K562 (cell line): ENCODE data around the gene VIM. TPM values are rescaled to one million over a fixed set of nuclear protein-coding genes. Genes with fewer than 3 reads are reported as not detected.

ENCODE experiments used
- BCLAF1 ChIP-seq, 2 experiments: fragments of 450-650 bp in 1 of 2; IDR thresholded peaks; 2 replicates each; pipeline ENCODE4 v1.6.1; 2011 to 2017; ENCODE audit warnings: low read depth in 2 of 2, antibody characterized with exemption in 1 of 2, borderline replicate concordance in 1 of 2, low read length in 1 of 2, mild to moderate bottlenecking in 1 of 2, mixed read lengths in 1 of 2; ENCODE audit not compliant: control insufficient read depth in 1 of 2
- CBFA2T2 ChIP-seq: fragments of 450-650 bp; conservative IDR thresholded peaks from 2 replicates; pipeline ENCODE4 v1.6.1; 2017; ENCODE audit warnings: mild to moderate bottlenecking
- CUX1 ChIP-seq: fragments of 200-800 bp; sonication (Bioruptor generic); IDR thresholded peaks from 2 replicates; pipeline ENCODE4 v1.6.1; 2016; ENCODE audit warnings: missing genetic modification characterization, missing compliant biosample characterization
- DNMT1 ChIP-seq: fragments of 450-650 bp; IDR thresholded peaks from 2 replicates; pipeline ENCODE4 v1.6.1; 2016; ENCODE audit warnings: antibody characterized with exemption, mild to moderate bottlenecking
- KLF6 ChIP-seq: fragments of 250-450 bp; sonication (Bioruptor Pico); IDR thresholded peaks from 2 replicates; pipeline ENCODE4 v1.4.0; 2020; ENCODE audit warnings: mild to moderate bottlenecking, moderate library complexity, borderline replicate concordance
- POLR2AphosphoS5 ChIP-seq: IDR thresholded peaks from 2 replicates; pipeline ENCODE4 v1.6.1; 2011; ENCODE audit warnings: mild to moderate bottlenecking, low read depth, low read length, moderate library complexity; ENCODE audit not compliant: control insufficient read depth, insufficient read depth
- PREB ChIP-seq: sonication (generic); formaldehyde crosslinking; IDR thresholded peaks from 2 replicates; pipeline ENCODE4 v1.8.1; 2023; ENCODE audit warnings: mild to moderate bottlenecking, missing genetic modification reagents
- RBM17 ChIP-seq: fragments of 200-400 bp; formaldehyde crosslinking; IDR thresholded peaks from 2 replicates; pipeline ENCODE4 v1.6.1; 2017; ENCODE audit warnings: low read depth, mild to moderate bottlenecking, low read length, borderline replicate concordance
- TCF3 ChIP-seq: sonication (generic); formaldehyde crosslinking; IDR thresholded peaks from 2 replicates; pipeline ENCODE4 v1.4.0; 2020; ENCODE audit warnings: mild to moderate bottlenecking, missing genetic modification reagents
- USF2 ChIP-seq: sonication (generic); formaldehyde crosslinking; IDR thresholded peaks from 2 replicates; pipeline ENCODE4 v1.5.0; 2020; ENCODE audit warnings: missing genetic modification reagents
- ZNF274 ChIP-seq: IDR thresholded peaks from 2 replicates; pipeline ENCODE4 v1.6.1; 2011; ENCODE audit warnings: low read depth, mild to moderate bottlenecking, low read length, moderate library complexity, borderline replicate concordance
- ZNF511 ChIP-seq: sonication (generic); formaldehyde crosslinking; IDR thresholded peaks from 2 replicates; pipeline ENCODE4 v1.8.0; 2022; ENCODE audit warnings: mild to moderate bottlenecking, missing genetic modification reagents
- ZNF57 ChIP-seq: fragments of 450-650 bp; formaldehyde crosslinking; IDR thresholded peaks from 2 replicates; pipeline ENCODE4 v1.4.0; 2020; ENCODE audit warnings: mild to moderate bottlenecking, moderate library complexity
- polyA plus RNA-seq, 8 experiments: library from polyadenylated mRNA; depleted of rRNA in 4 of 8; stranded (reverse) in 5 of 8; unstranded in 3 of 8; fragments of >200 nt; fragmentation: Nextera tagmentation in 2 of 8; fragmentation: Illumina TruSeq in 1 of 8; extraction: Ambion mirVana in 2 of 8; extraction: Trizol in 1 of 8; gene quantifications; 2 replicates each; pipeline versions ENCODE4 v1.2.1 to v1.2.3, GENCODE V29; 2011 to 2014; ENCODE audit warnings: inconsistent platforms in 1 of 8, missing spikeins in 1 of 8
- total RNA-seq, 7 experiments: library from RNA; depleted of rRNA in 6 of 7; stranded (reverse); fragments of >200 nt in 6 of 7; fragmentation: Illumina TruSeq in 2 of 7; extraction: Trizol in 2 of 7; gene quantifications; 2 replicates each; pipeline versions ENCODE4 v1.2.1 to v1.2.3, GENCODE V29; 2011 to 2021; ENCODE audit warnings: low replicate concordance in 1 of 7

The VIM gene
- total and polyA plus RNA-seq, 9 of the 15 experiments (the other 6 are each of a cell fraction or from before 2014, with no cell fraction given): 86.0 to 621 (median 383) TPM

GRCh38 chr10:17244700-17245365 lies 16.8 kb downstream of the VIM start (continued):
- TF ChIP-seq USF2 (CRISPR knock-in tag) (no peak), CUX1 (CRISPR knock-in tag) (no peak), PREB (CRISPR knock-in tag) (no peak), ZNF511 (CRISPR knock-in tag) (no peak), RBM17 (no peak), TCF3 (CRISPR knock-in tag) (peak; percentile 83), CBFA2T2 (peak; percentile 85), DNMT1 (no peak), ZNF274 (no peak), ZNF57 (no peak), BCLAF1 (IDR thresholded peaks at IDR 0.05; ENCODE audit: borderline replicate concordance in 1 of 2, control insufficient read depth in 1 of 2, low read depth in 2 of 2, low read length in 1 of 2) (no peak), KLF6 (CRISPR knock-in tag) (no peak), POLR2AphosphoS5 (peak; percentile 62; the same call in 1 of the 2 replicates)
